Vagina (tissue), 2 donors: ENCODE measurements around the gene KRT85.

Experiments
- CTCF ChIP-seq, 3 experiments: fragments of 450-650 bp in 2 of 3; fragments of 200-600 bp in 1 of 3; sonication (generic) in 1 of 3; IDR thresholded peaks; one replicate each; pipeline ENCODE4 v1.5.1; 2017 to 2019; ENCODE audit warnings: antibody characterized with exemption in 3 of 3, mild to moderate bottlenecking in 2 of 3, moderate library complexity in 2 of 3
- POLR2A ChIP-seq, 2 donors: fragments of 450-650 bp; IDR thresholded peaks; one replicate each; pipeline ENCODE4 v1.6.1; 2017; ENCODE audit warnings: antibody characterized with exemption in 2 of 2, mild to moderate bottlenecking in 2 of 2, moderate library complexity in 2 of 2
- POLR2AphosphoS5 ChIP-seq, 2 donors: sonication (generic); formaldehyde crosslinking; IDR thresholded peaks; one replicate each; pipeline ENCODE4 v1.9.0; 2017; ENCODE audit warnings: antibody characterized with exemption in 2 of 2, mild to moderate bottlenecking in 2 of 2, low read depth in 1 of 2; ENCODE audit not compliant: insufficient read depth in 1 of 2

GRCh38 chr12:52343550-52343949, 23.7 kb downstream of the KRT85 start:
- TF ChIP-seq CTCF (IDR thresholded peaks at IDR 0.05) = no peak
- no peak for TF ChIP-seq POLR2AphosphoS5 (IDR thresholded peaks at IDR 0.05; ENCODE audit: insufficient read depth in 1 of 2, low read depth in 1 of 2)
- TF ChIP-seq POLR2A (IDR thresholded peaks at IDR 0.05) = no peak
